HUES64 (cell line): Measurements from ENCODE around the gene GRAMD1A.

Experiments used
- H3K27ac ChIP-seq: 2 replicates; pipeline ENCODE4 v1.7.0; 2013; ENCODE audit warnings: low read depth, low read length, inconsistent platforms
- H3K27me3 ChIP-seq: 2 replicates; pipeline ENCODE4 v1.6.1; 2013; ENCODE audit warnings: mild to moderate bottlenecking, low read length; ENCODE audit not compliant: insufficient read depth
- H3K36me3 ChIP-seq: 2 replicates; pipeline ENCODE4 v1.6.1; 2013; ENCODE audit warnings: mild to moderate bottlenecking, low read length; ENCODE audit not compliant: insufficient read depth
- H3K4me1 ChIP-seq: 2 replicates; pipeline ENCODE4 v1.6.1; 2013; ENCODE audit warnings: mild to moderate bottlenecking, low read length, moderate library complexity; ENCODE audit not compliant: insufficient read depth
- H3K4me3 ChIP-seq: 2 replicates; pipeline ENCODE4 v1.5.1; 2013; ENCODE audit warnings: mild to moderate bottlenecking, low read length, moderate library complexity
- H3K9ac ChIP-seq: 2 replicates; pipeline ENCODE4 v1.6.1; 2013; ENCODE audit warnings: mild to moderate bottlenecking, low read depth, low read length
- H3K9me3 ChIP-seq: 2 replicates; pipeline ENCODE4 v1.6.1; 2013; ENCODE audit warnings: low read depth, low read length; ENCODE audit not compliant: insufficient read depth
- WGBS: fragments of 150-250, 120-280 bp; methylation state at CpG from one replicate; pipeline ENCODE4 v1.1.7; 2013; ENCODE audit warnings: missing lambda C conversion rate; 5-methylcytosine and 5-hydroxymethylcytosine counted together

Gene GRAMD1A

GRCh38 chr19:35040826-35041547, 40.9 kb downstream of the GRAMD1A start:
- Histone ChIP-seq H3K27ac (peak overlapping the region; percentile 71), H3K9me3 (no peaks in the 10 kb centered on the region), H3K36me3 (no peaks in the 10 kb centered on the region), H3K4me3 (peak overlapping the region; percentile 57), H3K9ac (peak overlapping the region; percentile 67), H3K27me3 (no peaks in the 10 kb centered on the region), H3K4me1 (peaks cover 15% of the 10 kb centered on the region)
- 30% methylated on average over 35 of the region's 36 CpGs for WGBS

- H3K36me3 ChIP-seq = no peaks in the 10 kb centered on the region
- H3K9me3 ChIP-seq = no peaks in the 10 kb centered on the region
- H3K27me3 ChIP-seq = no peaks in the 10 kb centered on the region
- H3K4me1 ChIP-seq = peaks cover 15% of the 10 kb centered on the region
- 14% methylated on average over 18 of the region's 19 CpGs for WGBS
- H3K4me3 ChIP-seq = peak within 1 kb of the TSS; percentile 58
- peak within 1 kb of the TSS; percentile 71 for H3K27ac ChIP-seq
- H3K9ac ChIP-seq = peak within 1 kb of the TSS; percentile 74
These were observed 41.5 kb downstream of the GRAMD1A start, which contains the start of gene HPN for GRCh38 chr19:35041548-35042055. Gene HPN, plus strand, starts transcription at chr19:35041721. Its CDS starts 786 bp downstream, at chr19:35042507.

- Histone ChIP-seq H3K36me3 (no peaks in the 10 kb centered on the region), H3K4me1 (peaks cover 15% of the 10 kb centered on the region), H3K9ac (peak overlapping the region; percentile 74), H3K9me3 (no peaks in the 10 kb centered on the region), H3K27ac (no peak overlapping the region; the same call in 1 of the 2 replicates), H3K27me3 (no peaks in the 10 kb centered on the region), H3K4me3 (peak overlapping the region; percentile 58)
- 87% methylated on average over 14 of the region's 14 CpGs for WGBS
These were observed 42.1 kb downstream of the GRAMD1A start for GRCh38 chr19:35042056-35042730.

GRCh38 chr19:35042954-35043604, 43.0 kb downstream of the GRAMD1A start:
- Histone ChIP-seq H3K36me3 (no peaks in the 10 kb centered on the region), H3K4me3 (no peak overlapping the region), H3K27me3 (no peaks in the 10 kb centered on the region), H3K27ac (no peak overlapping the region), H3K9ac (no peak overlapping the region), H3K4me1 (peaks cover 15% of the 10 kb centered on the region), H3K9me3 (no peaks in the 10 kb centered on the region)
- WGBS = 88% methylated on average over 14 of the region's 14 CpGs

GRCh38 chr19:35043906-35044305, 43.8 kb downstream of the GRAMD1A start:
- Histone ChIP-seq H3K27me3 (no peaks in the 10 kb centered on the region), H3K4me1 (peaks cover 15% of the 10 kb centered on the region), H3K9me3 (no peaks in the 10 kb centered on the region), H3K36me3 (no peaks in the 10 kb centered on the region), H3K9ac (no peak overlapping the region), H3K4me3 (no peak overlapping the region), H3K27ac (no peak overlapping the region)
- WGBS = 89% methylated on average over 14 of the region's 14 CpGs

GRCh38 chr19:35044317-35045117, 44.4 kb downstream of the GRAMD1A start:
- no peak overlapping the region for H3K4me3 ChIP-seq
- H3K36me3 ChIP-seq = no peaks in the 10 kb centered on the region
- H3K4me1 ChIP-seq = peaks cover 15% of the 10 kb centered on the region
- no peak overlapping the region for H3K9ac ChIP-seq
- no peaks in the 10 kb centered on the region for H3K9me3 ChIP-seq
- no peak overlapping the region for H3K27ac ChIP-seq
- H3K27me3 ChIP-seq = no peaks in the 10 kb centered on the region
- WGBS = 59% methylated on average over 9 of the region's 9 CpGs

- 74% methylated on average over 10 of the region's 10 CpGs for WGBS
- no peak overlapping the region for H3K9ac ChIP-seq
- H3K4me3 ChIP-seq = no peak overlapping the region
- H3K9me3 ChIP-seq = no peaks in the 10 kb centered on the region
- no peak overlapping the region for H3K27ac ChIP-seq
- H3K4me1 ChIP-seq = peaks cover 8% of the 10 kb centered on the region
- H3K27me3 ChIP-seq = no peaks in the 10 kb centered on the region
- peaks cover 4% of the 10 kb centered on the region; the same call in 1 of the 2 replicates for H3K36me3 ChIP-seq
These were observed 45.7 kb downstream of the GRAMD1A start for GRCh38 chr19:35045667-35046300.

GRCh38 chr19:35046461-35046860, 46.3 kb downstream of the GRAMD1A start:
- no peak overlapping the region for H3K27ac ChIP-seq
- peaks cover 4% of the 10 kb centered on the region; the same call in 1 of the 2 replicates for H3K36me3 ChIP-seq
- peaks cover 6% of the 10 kb centered on the region; the same call in 1 of the 2 replicates for H3K4me1 ChIP-seq
- H3K9me3 ChIP-seq = no peaks in the 10 kb centered on the region
- H3K27me3 ChIP-seq = no peaks in the 10 kb centered on the region
- WGBS = 94% methylated on average over 5 of the region's 5 CpGs
- H3K9ac ChIP-seq = no peak overlapping the region
- H3K4me3 ChIP-seq = no peak overlapping the region

- Histone ChIP-seq H3K27ac (no peak overlapping the region), H3K9me3 (no peaks in the 10 kb centered on the region), H3K36me3 (peaks cover 4% of the 10 kb centered on the region; the same call in 1 of the 2 replicates), H3K4me3 (no peak overlapping the region), H3K27me3 (no peaks in the 10 kb centered on the region), H3K4me1 (no peaks in the 10 kb centered on the region), H3K9ac (no peak overlapping the region)
- WGBS = 75% methylated on average over 12 of the region's 12 CpGs
These were observed 48.8 kb downstream of the GRAMD1A start for GRCh38 chr19:35048911-35049411.

- no peaks in the 10 kb centered on the region for H3K4me1 ChIP-seq
These were observed 49.3 kb downstream of the GRAMD1A start for GRCh38 chr19:35049456-35049855.

More at GRCh38 chr19:35049456-35049855, 49.3 kb downstream of the GRAMD1A start:
- Histone ChIP-seq H3K27ac (no peak overlapping the region), H3K9me3 (no peaks in the 10 kb centered on the region), H3K36me3 (peaks cover 4% of the 10 kb centered on the region; the same call in 1 of the 2 replicates), H3K27me3 (no peaks in the 10 kb centered on the region), H3K9ac (no peak overlapping the region), H3K4me3 (no peak overlapping the region)
- 85% methylated on average over 4 of the region's 5 CpGs for whole genome bisulfite sequencing
